Vagina (tissue), 2 donors: ENCODE data around the gene KDM5B. TPM values are rescaled to one million over a fixed set of nuclear protein-coding genes. Genes with fewer than 3 reads are reported as not detected.

Experiments used
- DNase-seq, 2 donors: peaks; one replicate each; pipeline ENCODE4 v3.0.0-alpha.2; 2017; ENCODE audit errors: extremely low spot score in 2 of 2
- H3K27ac ChIP-seq: fragments of 200-600 bp; sonication (generic); one replicate; pipeline ENCODE4 v1.5.1; 2019
- H3K27me3 ChIP-seq: fragments of 200-600 bp; sonication (generic); one replicate; pipeline ENCODE4 v1.5.1; 2019
- H3K36me3 ChIP-seq, 2 donors: fragments of 200-600 bp; sonication (generic); one replicate each; pipeline ENCODE4 v1.5.1; 2017 to 2019
- H3K4me1 ChIP-seq: fragments of 200-600 bp; sonication (generic); one replicate; pipeline ENCODE4 v1.5.1; 2019
- H3K4me3 ChIP-seq, 2 donors: fragments of 200-600 bp; sonication (generic); 1 replicate in 1 of 2; 2 replicates in 1 of 2; pipeline ENCODE4 v1.5.1; 2016 to 2019
- H3K9me3 ChIP-seq: fragments of 200-600 bp; sonication (generic); one replicate; pipeline ENCODE4 v1.5.1; 2019
- CTCF ChIP-seq, 3 experiments: fragments of 450-650 bp in 2 of 3; fragments of 200-600 bp in 1 of 3; sonication (generic) in 1 of 3; IDR thresholded peaks; one replicate each; pipeline ENCODE4 v1.5.1; 2017 to 2019; ENCODE audit warnings: antibody characterized with exemption in 3 of 3, mild to moderate bottlenecking in 2 of 3, moderate library complexity in 2 of 3
- POLR2A ChIP-seq, 2 donors: fragments of 450-650 bp; IDR thresholded peaks; one replicate each; pipeline ENCODE4 v1.6.1; 2017; ENCODE audit warnings: antibody characterized with exemption in 2 of 2, mild to moderate bottlenecking in 2 of 2, moderate library complexity in 2 of 2
- POLR2AphosphoS5 ChIP-seq, 2 donors: sonication (generic); formaldehyde crosslinking; IDR thresholded peaks; one replicate each; pipeline ENCODE4 v1.9.0; 2017; ENCODE audit warnings: antibody characterized with exemption in 2 of 2, mild to moderate bottlenecking in 2 of 2, low read depth in 1 of 2; ENCODE audit not compliant: insufficient read depth in 1 of 2
- intact Hi-C: fragments of 100-400 bp; cut with DNase I; formaldehyde crosslinking; loops from one replicate; pipeline ENCODE4 v1.15.1; 2023
- total RNA-seq: library from RNA; depleted of rRNA; stranded (reverse); fragments of >200 nt; gene quantifications from one replicate; pipeline ENCODE4 v1.2.3, GENCODE V29; 2016

The KDM5B gene
- total RNA-seq, 1 donor from 2014 or later, result 99.4 TPM

- peak within 1 kb of the TSS; percentile 72 to 81 for H3K4me3 ChIP-seq
- peaks cover 20% of the 10 kb centered on the region for H3K4me1 ChIP-seq
- TF ChIP-seq POLR2A (IDR thresholded peaks at IDR 0.05), result peak in 1 of 2 donors; percentile 56
- TF ChIP-seq CTCF (IDR thresholded peaks at IDR 0.05), result no peak
- TF ChIP-seq POLR2AphosphoS5 (IDR thresholded peaks at IDR 0.05; ENCODE audit: insufficient read depth in 1 of 2, low read depth in 1 of 2), result peak; percentile 94 to 97
- peak within 1 kb of the TSS; percentile 84 for H3K27ac ChIP-seq
- H3K36me3 ChIP-seq, result no peaks in the 10 kb centered on the region
- H3K27me3 ChIP-seq, result no peaks in the 10 kb centered on the region
- DNase-seq, result peak in 1 of 2 donors; percentile 96
- H3K9me3 ChIP-seq, result no peaks in the 10 kb centered on the region
- intact Hi-C loops, result loop anchor here (10.0 kb wide), 1 partner anchor 74 kb away; the partner anchor contains the start of gene RABIF
Observed at GRCh38 chr1:202810615-202811295, 2.5 kb upstream of the KDM5B start, which contains the start of gene PCAT6. PCAT6 (plus strand) TSS chr1:202810954.

- TF ChIP-seq CTCF (IDR thresholded peaks at IDR 0.05), result no peak
- no peak for TF ChIP-seq POLR2A (IDR thresholded peaks at IDR 0.05)
- TF ChIP-seq POLR2AphosphoS5 (IDR thresholded peaks at IDR 0.05; ENCODE audit: insufficient read depth in 1 of 2, low read depth in 1 of 2), result no peak
- Histone ChIP-seq H3K36me3 (no peaks in the 10 kb centered on the region), H3K9me3 (no peaks in the 10 kb centered on the region), H3K4me3 (peak overlapping the region; percentile 72 to 81), H3K27ac (peak overlapping the region; percentile 84), H3K27me3 (no peaks in the 10 kb centered on the region), H3K4me1 (peaks cover 25% of the 10 kb centered on the region)
- no peak for DNase-seq
- intact Hi-C loops, result loop anchor here (10.0 kb wide), 1 partner anchor 75 kb away; the partner anchor contains the start of gene RABIF
Observed at GRCh38 chr1:202810193-202810614, 2.0 kb upstream of the KDM5B start.

DNA sequence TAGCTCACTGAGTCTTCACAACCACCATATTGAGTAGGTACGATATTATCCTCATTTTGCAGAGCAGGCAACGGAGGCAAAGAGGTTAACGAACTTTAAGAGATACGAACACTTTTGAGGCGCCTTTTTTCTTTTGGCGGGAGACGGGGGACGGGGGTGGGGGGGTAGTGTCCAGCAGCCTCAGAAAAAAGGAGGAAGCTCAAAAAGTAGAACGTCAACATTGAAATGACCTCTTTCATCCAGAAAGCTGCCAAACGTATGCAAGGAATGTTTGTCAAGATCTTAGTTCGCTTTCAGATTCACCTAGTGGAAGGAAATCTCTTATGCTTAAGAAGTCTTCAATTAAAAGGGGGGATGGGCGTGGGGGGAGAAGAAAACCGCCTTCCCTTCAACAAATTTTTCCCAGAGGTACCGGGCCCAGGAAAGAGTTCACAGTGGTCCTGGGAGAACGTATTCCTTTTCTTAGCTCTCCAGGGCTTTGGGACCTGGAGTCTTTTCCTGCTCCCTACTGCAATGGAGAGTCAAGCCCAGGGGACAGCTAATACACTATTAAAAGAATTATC lies 1.5 kb upstream of the KDM5B start:
- DNase-seq, result no peak
- Histone ChIP-seq H3K4me3 (peak overlapping the region in 1 of 2 donors; percentile 72), H3K9me3 (no peaks in the 10 kb centered on the region), H3K27me3 (no peaks in the 10 kb centered on the region), H3K4me1 (peaks cover 29% of the 10 kb centered on the region), H3K27ac (peak overlapping the region; percentile 84), H3K36me3 (no peaks in the 10 kb centered on the region)
- TF ChIP-seq POLR2AphosphoS5 (IDR thresholded peaks at IDR 0.05; ENCODE audit: insufficient read depth in 1 of 2, low read depth in 1 of 2), result no peak
- no peak for TF ChIP-seq CTCF (IDR thresholded peaks at IDR 0.05)
- TF ChIP-seq POLR2A (IDR thresholded peaks at IDR 0.05), result no peak
- intact Hi-C loops, result loop anchor here (10.0 kb wide), 1 partner anchor 75 kb away; the partner anchor contains the start of gene RABIF

- no peak for DNase-seq
- no peaks in the 10 kb centered on the region for H3K27me3 ChIP-seq
- H3K27ac ChIP-seq, result peak overlapping the region; percentile 96
- intact Hi-C loops, result no loop called here
- H3K36me3 ChIP-seq, result no peaks in the 10 kb centered on the region
- H3K4me1 ChIP-seq, result peaks cover 48% of the 10 kb centered on the region
- no peak for TF ChIP-seq POLR2A (IDR thresholded peaks at IDR 0.05)
- no peak for TF ChIP-seq POLR2AphosphoS5 (IDR thresholded peaks at IDR 0.05; ENCODE audit: insufficient read depth in 1 of 2, low read depth in 1 of 2)
- no peak for TF ChIP-seq CTCF (IDR thresholded peaks at IDR 0.05)
- H3K9me3 ChIP-seq, result no peaks in the 10 kb centered on the region
- peak overlapping the region; percentile 90 to 97 for H3K4me3 ChIP-seq
Observed at GRCh38 chr1:202807451-202807925, 733 bp downstream of the KDM5B start.
